Colonic mucosa (tissue), 4 donors: Measurements from ENCODE around the gene KL. TPM values are rescaled to one million over a fixed set of nuclear protein-coding genes. Genes with fewer than 3 reads are reported as not detected.

ENCODE experiments used
- DNase-seq: peaks from one replicate; pipeline ENCODE4 v3.0.0-alpha.2; 2020
- H3K27ac ChIP-seq: fragments of 200-600 bp; one replicate; pipeline ENCODE4 v1.8.0; 2021
- H3K27me3 ChIP-seq: fragments of 200-600 bp; one replicate; pipeline ENCODE4 v1.8.0; 2021
- H3K36me3 ChIP-seq: fragments of 200-600 bp; one replicate; pipeline ENCODE4 v1.8.0; 2021
- H3K4me1 ChIP-seq: fragments of 200-600 bp; one replicate; pipeline ENCODE4 v1.8.0; 2021; ENCODE audit warnings: mild to moderate bottlenecking
- H3K4me3 ChIP-seq: fragments of 200-600 bp; one replicate; pipeline ENCODE4 v1.8.0; 2021
- H3K9ac ChIP-seq, 2 donors: one replicate each; pipeline ENCODE4 v1.7.0; 2013; ENCODE audit warnings: control low read depth in 2 of 2, low read depth in 2 of 2, low read length in 2 of 2
- H3K9me3 ChIP-seq: fragments of 200-600 bp; one replicate; pipeline ENCODE4 v1.8.0; 2021
- CTCF ChIP-seq: fragments of 200-600 bp; IDR thresholded peaks from one replicate; pipeline ENCODE4 v1.8.0; 2022; ENCODE audit warnings: antibody characterized with exemption, mild to moderate bottlenecking
- intact Hi-C: fragments of 100-400 bp; cut with DNase I; formaldehyde crosslinking; loops from one replicate; pipeline ENCODE4 v1.14.1; 2022
- total RNA-seq, 2 donors: library from RNA; stranded (reverse); fragmentation: NEBNext Ultra II Directional in 1 of 2; extraction: Animal tissue kit (Norgen Biotek cat#: 25700) in 1 of 2; gene quantifications; one replicate each; pipeline ENCODE4 v1.2.1, GENCODE V29; 2021
- donor health status: healthy.
- donor health status: DM: no; HTN: no; CAD: no.
- donor health status: DM: no; HTN: no; CAD: no.

The KL gene
- total RNA-seq, 2 donors from 2014 or later = 0.57 to 1.9 TPM

GRCh38 chr13:33033986-33034385 is 17.8 kb downstream of the KL start:
- no peaks in the 10 kb centered on the region for H3K4me1 ChIP-seq
- H3K36me3 ChIP-seq = no peaks in the 10 kb centered on the region
- intact Hi-C loops = no loop called here
- no peak overlapping the region for H3K9ac ChIP-seq
- DNase-seq = no peak
- H3K9me3 ChIP-seq = no peaks in the 10 kb centered on the region
- no peak overlapping the region for H3K27ac ChIP-seq
- no peak for TF ChIP-seq CTCF
- H3K4me3 ChIP-seq = no peak overlapping the region
- no peaks in the 10 kb centered on the region for H3K27me3 ChIP-seq

- H3K9me3 ChIP-seq = no peaks in the 10 kb centered on the region
- H3K27me3 ChIP-seq = no peaks in the 10 kb centered on the region
- no peak overlapping the region for H3K27ac ChIP-seq
- H3K9ac ChIP-seq = no peak overlapping the region
- intact Hi-C loops = no loop called here
- TF ChIP-seq CTCF = no peak
- H3K4me1 ChIP-seq = no peaks in the 10 kb centered on the region
- no peaks in the 10 kb centered on the region for H3K36me3 ChIP-seq
- H3K4me3 ChIP-seq = no peak overlapping the region
- DNase-seq = no peak
These were observed 18.8 kb downstream of the KL start for GRCh38 chr13:33034882-33035520.

GRCh38 chr13:33037673-33038072 is 21.4 kb downstream of the KL start:
- H3K36me3 ChIP-seq = no peaks in the 10 kb centered on the region
- no peaks in the 10 kb centered on the region for H3K4me1 ChIP-seq
- intact Hi-C loops = no loop called here
- no peaks in the 10 kb centered on the region for H3K27me3 ChIP-seq
- H3K9me3 ChIP-seq = no peaks in the 10 kb centered on the region
- DNase-seq = no peak
- H3K27ac ChIP-seq = no peak overlapping the region
- H3K4me3 ChIP-seq = no peak overlapping the region
- no peak for TF ChIP-seq CTCF
- H3K9ac ChIP-seq = no peak overlapping the region

DNA sequence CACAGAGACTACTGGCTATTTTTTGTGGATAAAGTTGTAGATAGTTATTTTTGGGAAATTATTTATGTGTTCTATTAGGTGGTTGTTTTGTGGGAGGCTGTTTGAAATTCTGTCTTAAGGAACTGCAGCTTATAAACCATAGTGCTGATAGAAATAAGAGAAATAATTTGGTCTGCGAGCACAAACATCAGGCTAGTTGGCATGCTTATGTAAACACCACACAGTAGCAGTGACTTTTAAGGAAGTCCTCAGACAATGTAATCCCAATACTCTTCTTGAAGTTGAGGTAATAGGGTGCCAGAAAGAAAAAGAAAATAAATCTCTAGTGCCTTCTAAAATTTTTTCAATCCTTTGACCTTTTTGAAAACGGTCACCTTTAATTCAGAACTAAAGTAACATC is 23.9 kb downstream of the KL start:
- H3K4me3 ChIP-seq = no peak overlapping the region

GRCh38 chr13:33045851-33046592 is 29.8 kb downstream of the KL start:
- H3K4me1 ChIP-seq = no peaks in the 10 kb centered on the region
- H3K4me3 ChIP-seq = no peak overlapping the region
- DNase-seq = no peak
- H3K36me3 ChIP-seq = no peaks in the 10 kb centered on the region
- H3K9me3 ChIP-seq = no peaks in the 10 kb centered on the region
- intact Hi-C loops = no loop called here
- H3K27ac ChIP-seq = no peak overlapping the region
- no peak for TF ChIP-seq CTCF
- H3K27me3 ChIP-seq = no peaks in the 10 kb centered on the region
- no peak overlapping the region for H3K9ac ChIP-seq

More for the DNA sequence above, 23.9 kb downstream of the KL start:
- Histone ChIP-seq H3K9ac (no peak overlapping the region), H3K27me3 (no peaks in the 10 kb centered on the region), H3K36me3 (no peaks in the 10 kb centered on the region), H3K9me3 (no peaks in the 10 kb centered on the region), H3K4me1 (no peaks in the 10 kb centered on the region), H3K27ac (no peak overlapping the region)
- no peak for TF ChIP-seq CTCF
- intact Hi-C loops = no loop called here
- no peak for DNase-seq
